ENCODE results near the gene TMCC1. TPM values are rescaled to one million over a fixed set of nuclear protein-coding genes. Genes with fewer than 3 reads are reported as not detected.

TMCC1 gene
- total and polyA plus RNA-seq, 2 experiments from 2014 or later = 12.3 to 26.9 TPM

- Histone ChIP-seq H3K4me1 (ENCODE audit: low read depth) (no peaks in the 10 kb centered on the region), H3K9me3 (ENCODE audit: low read depth) (no peaks in the 10 kb centered on the region), H3K27me3 (no peaks in the 10 kb centered on the region), H3K27ac (no peak overlapping the region), H3K4me3 (no peak overlapping the region), H3K36me3 (peaks cover 3% of the 10 kb centered on the region)
- TF ChIP-seq CTCF (IDR thresholded peaks at IDR 0.05; ENCODE audit: low read depth, low read length) = no peak
- DNase-seq (ENCODE audit: low read depth in 1 of 2, low spot score in 1 of 2) = no peak
Observed at GRCh38 chr3:129827765-129828164, 65.7 kb downstream of the TMCC1 start.

GRCh38 chr3:129824926-129825541 is 68.5 kb downstream of the TMCC1 start:
- H3K4me3 ChIP-seq = no peak overlapping the region
- no peaks in the 10 kb centered on the region for H3K4me1 ChIP-seq (ENCODE audit: low read depth)
- DNase-seq (ENCODE audit: low read depth in 1 of 2, low spot score in 1 of 2) = peak; percentile 54 to 67
- peaks cover 6% of the 10 kb centered on the region for H3K36me3 ChIP-seq
- no peak overlapping the region for H3K27ac ChIP-seq
- peak; percentile 54 for TF ChIP-seq CTCF (IDR thresholded peaks at IDR 0.05; ENCODE audit: low read depth, low read length)
- H3K27me3 ChIP-seq = no peaks in the 10 kb centered on the region
- no peaks in the 10 kb centered on the region for H3K9me3 ChIP-seq (ENCODE audit: low read depth)

DNA sequence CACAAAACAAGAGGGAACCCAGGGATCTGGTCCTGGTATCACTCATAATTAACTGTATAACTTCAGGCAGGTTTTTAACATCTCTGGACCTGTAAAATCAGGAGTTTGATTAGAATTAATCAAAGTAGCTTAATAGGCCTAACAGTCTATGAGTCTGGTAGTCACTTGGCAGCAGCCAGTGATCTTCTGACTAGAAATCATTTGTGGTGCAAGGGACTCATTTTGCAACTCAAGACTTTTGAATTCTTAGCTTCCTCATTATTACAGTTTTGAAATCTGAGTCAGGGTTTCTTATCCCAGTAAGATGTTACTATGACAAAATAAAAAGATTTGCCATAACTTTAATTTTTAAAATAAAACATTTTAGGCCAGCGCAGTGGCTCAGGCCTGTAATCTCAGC is 70.8 kb downstream of the TMCC1 start:
- H3K36me3 ChIP-seq = peaks cover 6% of the 10 kb centered on the region
- TF ChIP-seq CTCF (IDR thresholded peaks at IDR 0.05; ENCODE audit: low read depth, low read length) = no peak
- no peaks in the 10 kb centered on the region for H3K9me3 ChIP-seq (ENCODE audit: low read depth)
- H3K27ac ChIP-seq = no peak overlapping the region
- H3K4me1 ChIP-seq (ENCODE audit: low read depth) = no peaks in the 10 kb centered on the region
- DNase-seq (ENCODE audit: low read depth in 1 of 2, low spot score in 1 of 2) = peak in 1 of 2 donors; percentile 69
- H3K27me3 ChIP-seq = no peaks in the 10 kb centered on the region
- H3K4me3 ChIP-seq = no peak overlapping the region

DNA sequence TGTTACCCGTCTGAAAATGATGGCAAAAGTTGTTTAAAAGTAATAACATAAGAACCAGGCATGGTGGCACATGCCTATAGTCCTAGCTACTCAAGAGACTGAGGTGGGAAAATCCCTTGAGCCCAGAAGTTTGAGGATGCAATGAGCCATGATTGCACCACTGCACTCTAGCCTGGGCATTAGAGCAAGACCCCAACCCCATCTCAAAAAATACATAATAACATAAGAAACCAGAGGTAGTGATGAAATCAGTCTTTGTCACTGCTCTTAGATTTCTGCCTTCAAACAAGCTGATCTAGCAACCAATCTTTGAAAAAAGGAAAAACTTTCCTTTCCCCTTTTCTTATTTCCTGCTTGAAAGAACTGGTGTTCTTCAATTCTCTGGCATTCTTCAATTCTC is 71.3 kb downstream of the TMCC1 start:
- no peak for DNase-seq (ENCODE audit: low read depth in 1 of 2, low spot score in 1 of 2)
- TF ChIP-seq CTCF (IDR thresholded peaks at IDR 0.05; ENCODE audit: low read depth, low read length) = no peak
- H3K27ac ChIP-seq = no peak overlapping the region
- no peaks in the 10 kb centered on the region for H3K4me1 ChIP-seq (ENCODE audit: low read depth)
- no peak overlapping the region for H3K4me3 ChIP-seq
- no peaks in the 10 kb centered on the region for H3K9me3 ChIP-seq (ENCODE audit: low read depth)
- peaks cover 5% of the 10 kb centered on the region for H3K36me3 ChIP-seq
- no peaks in the 10 kb centered on the region for H3K27me3 ChIP-seq

DNA sequence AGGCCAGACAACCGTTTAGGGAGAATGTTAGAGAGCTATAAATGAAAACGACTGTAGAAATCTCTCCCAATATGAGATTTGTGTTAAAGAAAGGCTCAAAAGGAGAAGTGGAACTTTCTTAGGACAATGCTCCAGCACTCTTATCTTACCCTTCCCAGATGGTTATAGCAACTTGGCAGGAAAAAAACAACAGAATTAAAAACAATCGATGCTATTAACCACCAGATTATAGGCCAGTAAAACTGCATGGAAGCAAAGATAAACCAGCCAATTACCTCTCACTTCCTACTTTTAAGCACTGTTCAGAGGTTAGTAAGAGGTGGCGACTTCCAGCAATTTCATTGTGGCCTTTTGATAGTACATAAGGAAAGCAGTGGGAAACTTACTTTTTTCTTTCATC is 72.9 kb downstream of the TMCC1 start:
- H3K4me3 ChIP-seq = no peak overlapping the region
- DNase-seq (ENCODE audit: low read depth in 1 of 2, low spot score in 1 of 2) = no peak
- H3K36me3 ChIP-seq = peaks cover 3% of the 10 kb centered on the region
- H3K4me1 ChIP-seq (ENCODE audit: low read depth) = no peaks in the 10 kb centered on the region
- no peak overlapping the region for H3K27ac ChIP-seq
- no peaks in the 10 kb centered on the region for H3K27me3 ChIP-seq
- no peaks in the 10 kb centered on the region for H3K9me3 ChIP-seq (ENCODE audit: low read depth)
- no peak for TF ChIP-seq CTCF (IDR thresholded peaks at IDR 0.05; ENCODE audit: low read depth, low read length)
